H9 (cell line): ENCODE measurements around the gene CERCAM. TPM values are rescaled to one million over a fixed set of nuclear protein-coding genes. Genes with fewer than 3 reads are reported as not detected.

Experiments used
- DNase-seq: peaks from one replicate; pipeline ENCODE4 v3.0.0-alpha.2; 2017
- H2AFZ ChIP-seq: one replicate; pipeline ENCODE4 v1.6.1; 2013; ENCODE audit warnings: mild to moderate bottlenecking, low read length, control low read depth, moderate library complexity
- H2AK5ac ChIP-seq: 2 replicates; pipeline ENCODE4 v1.6.1; 2013; ENCODE audit warnings: low read length, control low read depth, mixed read lengths; ENCODE audit not compliant: insufficient read length
- H2BK120ac ChIP-seq: one replicate; pipeline ENCODE4 v1.6.1; 2013; ENCODE audit warnings: low read depth, mild to moderate bottlenecking, low read length, control low read depth, inconsistent platforms; ENCODE audit not compliant: poor library complexity, severe bottlenecking
- H2BK12ac ChIP-seq: 2 replicates; pipeline ENCODE4 v1.6.1; 2013; ENCODE audit warnings: low read length, control low read depth, mixed read lengths, low read depth; ENCODE audit not compliant: insufficient read length
- H2BK15ac ChIP-seq: 2 replicates; pipeline ENCODE4 v1.6.1; 2013; ENCODE audit warnings: low read depth, low read length, control low read depth
- H2BK20ac ChIP-seq: one replicate; pipeline ENCODE4 v1.6.1; 2013; ENCODE audit warnings: low read depth, mild to moderate bottlenecking, low read length, control low read depth, inconsistent platforms; ENCODE audit not compliant: poor library complexity, severe bottlenecking
- H2BK5ac ChIP-seq: 2 replicates; pipeline ENCODE4 v1.6.1; 2013; ENCODE audit warnings: low read length, control low read depth, mixed read lengths; ENCODE audit not compliant: insufficient read length
- H3K14ac ChIP-seq: 2 replicates; pipeline ENCODE4 v1.6.1; 2013; ENCODE audit warnings: low read length, control low read depth; ENCODE audit not compliant: insufficient read depth
- H3K18ac ChIP-seq: 2 replicates; pipeline ENCODE4 v1.6.1; 2013; ENCODE audit warnings: low read depth, mild to moderate bottlenecking, mixed read lengths, low read length, control low read depth; ENCODE audit not compliant: insufficient read length
- H3K23ac ChIP-seq: 2 replicates; pipeline ENCODE4 v1.6.1; 2013; ENCODE audit warnings: low read length, control low read depth, mixed read lengths, low read depth; ENCODE audit not compliant: insufficient read length
- H3K23me2 ChIP-seq: 2 replicates; pipeline ENCODE4 v1.6.1; 2013; ENCODE audit warnings: low read depth, mild to moderate bottlenecking, mixed read lengths, low read length, control low read depth; ENCODE audit not compliant: insufficient read length, poor library complexity, severe bottlenecking
- H3K27ac ChIP-seq: 2 replicates; pipeline ENCODE4 v1.5.1; 2013; ENCODE audit warnings: low read length, control low read depth, mixed read lengths, low read depth; ENCODE audit not compliant: insufficient read length
- H3K27me3 ChIP-seq: 2 replicates; pipeline ENCODE4 v1.6.1; 2013; ENCODE audit warnings: low read length, control low read depth, inconsistent platforms; ENCODE audit not compliant: insufficient read depth
- H3K4ac ChIP-seq: 2 replicates; pipeline ENCODE4 v1.6.1; 2013; ENCODE audit warnings: low read depth, mild to moderate bottlenecking, control low read depth, inconsistent platforms, low read length, moderate library complexity
- H3K4me1 ChIP-seq: 2 replicates; pipeline ENCODE4 v1.6.1; 2013; ENCODE audit warnings: low read length, control low read depth, inconsistent platforms; ENCODE audit not compliant: insufficient read depth
- H3K4me2 ChIP-seq: 2 replicates; pipeline ENCODE4 v1.6.1; 2013; ENCODE audit warnings: low read length, control low read depth, mixed read lengths; ENCODE audit not compliant: insufficient read length, insufficient read depth
- H3K56ac ChIP-seq: 2 replicates; pipeline ENCODE4 v1.6.1; 2013; ENCODE audit warnings: low read depth, mild to moderate bottlenecking, mixed read lengths, low read length, control low read depth; ENCODE audit not compliant: insufficient read length
- H3K79me1 ChIP-seq: 2 replicates; pipeline ENCODE4 v1.6.1; 2013; ENCODE audit warnings: low read depth, mild to moderate bottlenecking, moderate library complexity, low read length, control low read depth, inconsistent platforms; ENCODE audit not compliant: insufficient read depth, poor library complexity, severe bottlenecking
- H3K79me2 ChIP-seq: 2 replicates; pipeline ENCODE4 v1.6.1; 2013; ENCODE audit warnings: low read length, control low read depth, inconsistent platforms; ENCODE audit not compliant: insufficient read depth
- H3K9ac ChIP-seq: 2 replicates; pipeline ENCODE4 v1.6.1; 2013; ENCODE audit warnings: low read length, control low read depth, mixed read lengths; ENCODE audit not compliant: insufficient read length; ENCODE audit errors: extremely low read depth
- H3K9me3 ChIP-seq: one replicate; pipeline ENCODE4 v1.6.1; 2013; ENCODE audit warnings: low read depth, low read length, inconsistent platforms; ENCODE audit not compliant: control insufficient read depth
- H3T11ph ChIP-seq: one replicate; pipeline ENCODE4 v1.6.1; 2013; ENCODE audit warnings: mild to moderate bottlenecking, low read length, control low read depth, inconsistent platforms
- H4K20me1 ChIP-seq: one replicate; pipeline ENCODE4 v1.6.1; 2013; ENCODE audit not compliant: control insufficient read depth, insufficient read length, insufficient read depth
- H4K5ac ChIP-seq: 2 replicates; pipeline ENCODE4 v1.6.1; 2013; ENCODE audit warnings: low read depth, mild to moderate bottlenecking, mixed read lengths, low read length, control low read depth; ENCODE audit not compliant: insufficient read length
- H4K8ac ChIP-seq: replicated peaks from 2 replicates; pipeline ENCODE4 v1.6.1; 2013; ENCODE audit warnings: low read length, control low read depth, mixed read lengths, low read depth; ENCODE audit not compliant: insufficient read length
- H4K91ac ChIP-seq: 2 replicates; pipeline ENCODE4 v1.6.1; 2013; ENCODE audit warnings: low read depth, mild to moderate bottlenecking, moderate library complexity, mixed read lengths, low read length, control low read depth; ENCODE audit not compliant: insufficient read length
- H3K27ac Mint-ChIP-seq, 3 experiments: 2 replicates in 2 of 3; 3 replicates in 1 of 3; pipeline ENCODE4 v1.8.0; 2020 to 2021; ENCODE audit warnings: mixed read lengths in 3 of 3, mild to moderate bottlenecking in 1 of 3, moderate library complexity in 1 of 3
- H3K27me3 Mint-ChIP-seq: 2 replicates; pipeline ENCODE4 v1.8.0; 2021; ENCODE audit warnings: low read depth, mild to moderate bottlenecking, moderate library complexity, mixed read lengths
- H3K36me3 Mint-ChIP-seq, 3 experiments: 2 replicates in 2 of 3; 3 replicates in 1 of 3; pipeline ENCODE4 v1.8.0; 2020 to 2021; ENCODE audit warnings: low read depth in 3 of 3, mixed read lengths in 3 of 3; ENCODE audit not compliant: insufficient read depth in 1 of 3
- H3K4me1 Mint-ChIP-seq, 2 experiments: 2 replicates each; pipeline ENCODE4 v1.8.0; 2020; ENCODE audit warnings: mixed read lengths in 2 of 2
- H3K4me3 Mint-ChIP-seq, 2 experiments: 2 replicates in 1 of 2; 3 replicates in 1 of 2; pipeline ENCODE4 v1.8.0; 2020 to 2021; ENCODE audit warnings: mild to moderate bottlenecking in 2 of 2, mixed read lengths in 2 of 2, moderate library complexity in 1 of 2
- H3K9me3 Mint-ChIP-seq, 2 experiments: 2 replicates in 1 of 2; 3 replicates in 1 of 2; pipeline ENCODE4 v1.8.0; 2020; ENCODE audit warnings: mild to moderate bottlenecking in 2 of 2, mixed read lengths in 2 of 2, moderate library complexity in 1 of 2
- WGBS: extraction: QIAGEN DNeasy Blood & Tissue Kit; methylation state at CpG from one replicate; pipeline ENCODE4 v1.1.7; 2013; ENCODE audit warnings: missing lambda C conversion rate, low lambda C conversion rate, mixed read lengths; ENCODE audit not compliant: insufficient read length; ENCODE audit errors: extremely low coverage; 5-methylcytosine and 5-hydroxymethylcytosine counted together
- total RNA-seq: library from RNA; stranded (reverse); gene quantifications from 2 replicates; pipeline ENCODE4 v1.2.1, GENCODE V29; 2021
- TF ChIP-seq, protein P1 (sequence below): fragments of 200-600 bp; sonication (generic); conservative IDR thresholded peaks from 3 replicates; pipeline ENCODE4 v1.8.0; 2021; ENCODE audit warnings: antibody characterized with exemption, mild to moderate bottlenecking

The CERCAM gene
- total RNA-seq, 1 experiment from 2014 or later, result 5.4 TPM

DNA sequence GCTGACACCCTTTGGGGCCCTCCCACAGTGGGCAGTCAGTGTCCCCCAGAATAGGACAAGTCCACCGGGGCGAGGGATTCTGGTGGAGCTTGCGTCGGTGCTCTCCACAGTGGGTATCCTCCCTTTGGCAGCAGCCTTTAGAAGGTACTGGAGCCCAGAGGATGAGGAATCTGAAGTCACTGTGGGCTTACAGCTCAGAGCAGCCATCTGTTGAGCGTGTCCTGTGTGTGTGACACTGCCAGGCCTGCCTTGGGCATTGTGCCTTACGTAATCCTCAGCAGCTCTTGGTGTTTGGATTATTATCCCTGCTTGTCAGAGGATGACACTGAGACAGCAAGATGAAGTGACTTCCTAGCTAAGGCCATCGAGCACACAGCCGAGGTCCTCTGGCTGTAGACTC, 36.9 kb upstream of the CERCAM start:
- peak overlapping the region in 1 of 2 experiments; percentile 74; a peak in 2 of 5 replicates for H3K4me3 Mint-ChIP-seq
- H3K27me3 ChIP-seq, result peaks cover 22% of the 10 kb centered on the region
- no peak overlapping the region for H3T11ph ChIP-seq
- H3K27ac Mint-ChIP-seq, result no peak overlapping the region; a peak in 1 of 7 replicates
- peaks cover 24% of the 10 kb centered on the region for H3K4me1 ChIP-seq
- H3K9me3 Mint-ChIP-seq, result no peaks in the 10 kb centered on the region
- H4K20me1 ChIP-seq, result no peaks in the 10 kb centered on the region
- no peak overlapping the region for H3K27ac ChIP-seq
- no peak overlapping the region for H2BK5ac ChIP-seq
- no peak overlapping the region for H3K14ac ChIP-seq
- WGBS, result no CpG with 5 or more reads among the region's 8 CpGs
- no peak overlapping the region for H2BK12ac ChIP-seq
- H3K9ac ChIP-seq, result no peak overlapping the region
- H4K5ac ChIP-seq, result no peak overlapping the region
- peak overlapping the region; percentile 22 for H3K4me2 ChIP-seq
- no peak overlapping the region for H2AFZ ChIP-seq
- H2BK15ac ChIP-seq, result no peak overlapping the region
- no peak overlapping the region for H2BK120ac ChIP-seq
- H3K36me3 Mint-ChIP-seq, result peaks cover 14 to 46% (median 39%) of the 10 kb centered on the region in 3 experiments
- DNase-seq, result no peak
- H3K56ac ChIP-seq, result no peak overlapping the region
- no peak overlapping the region for H4K91ac ChIP-seq
- peaks cover 47 to 53% of the 10 kb centered on the region in 2 experiments for H3K4me1 Mint-ChIP-seq
- peaks cover 93% of the 10 kb centered on the region for H3K27me3 Mint-ChIP-seq
- H3K18ac ChIP-seq, result peak overlapping the region; percentile 9
- no peak overlapping the region for H3K23ac ChIP-seq
- H3K79me2 ChIP-seq, result no peaks in the 10 kb centered on the region
- H3K23me2 ChIP-seq, result no peaks in the 10 kb centered on the region
- TF ChIP-seq, protein P1, sequence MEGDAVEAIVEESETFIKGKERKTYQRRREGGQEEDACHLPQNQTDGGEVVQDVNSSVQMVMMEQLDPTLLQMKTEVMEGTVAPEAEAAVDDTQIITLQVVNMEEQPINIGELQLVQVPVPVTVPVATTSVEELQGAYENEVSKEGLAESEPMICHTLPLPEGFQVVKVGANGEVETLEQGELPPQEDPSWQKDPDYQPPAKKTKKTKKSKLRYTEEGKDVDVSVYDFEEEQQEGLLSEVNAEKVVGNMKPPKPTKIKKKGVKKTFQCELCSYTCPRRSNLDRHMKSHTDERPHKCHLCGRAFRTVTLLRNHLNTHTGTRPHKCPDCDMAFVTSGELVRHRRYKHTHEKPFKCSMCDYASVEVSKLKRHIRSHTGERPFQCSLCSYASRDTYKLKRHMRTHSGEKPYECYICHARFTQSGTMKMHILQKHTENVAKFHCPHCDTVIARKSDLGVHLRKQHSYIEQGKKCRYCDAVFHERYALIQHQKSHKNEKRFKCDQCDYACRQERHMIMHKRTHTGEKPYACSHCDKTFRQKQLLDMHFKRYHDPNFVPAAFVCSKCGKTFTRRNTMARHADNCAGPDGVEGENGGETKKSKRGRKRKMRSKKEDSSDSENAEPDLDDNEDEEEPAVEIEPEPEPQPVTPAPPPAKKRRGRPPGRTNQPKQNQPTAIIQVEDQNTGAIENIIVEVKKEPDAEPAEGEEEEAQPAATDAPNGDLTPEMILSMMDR, result no peak
- no peaks in the 10 kb centered on the region for H3K79me1 ChIP-seq
- H3K4ac ChIP-seq, result no peak overlapping the region
- H2BK20ac ChIP-seq, result no peak overlapping the region
- no peak overlapping the region for H4K8ac ChIP-seq
- H3K9me3 ChIP-seq, result no peaks in the 10 kb centered on the region
- H2AK5ac ChIP-seq, result no peak overlapping the region
